Measurements from ENCODE around the gene ADAM17. TPM values are rescaled to one million over a fixed set of nuclear protein-coding genes. Genes with fewer than 3 reads are reported as not detected.

The ADAM17 gene
- total RNA-seq, 2 donors from 2014 or later: 22.9 to 30.1 TPM

DNA sequence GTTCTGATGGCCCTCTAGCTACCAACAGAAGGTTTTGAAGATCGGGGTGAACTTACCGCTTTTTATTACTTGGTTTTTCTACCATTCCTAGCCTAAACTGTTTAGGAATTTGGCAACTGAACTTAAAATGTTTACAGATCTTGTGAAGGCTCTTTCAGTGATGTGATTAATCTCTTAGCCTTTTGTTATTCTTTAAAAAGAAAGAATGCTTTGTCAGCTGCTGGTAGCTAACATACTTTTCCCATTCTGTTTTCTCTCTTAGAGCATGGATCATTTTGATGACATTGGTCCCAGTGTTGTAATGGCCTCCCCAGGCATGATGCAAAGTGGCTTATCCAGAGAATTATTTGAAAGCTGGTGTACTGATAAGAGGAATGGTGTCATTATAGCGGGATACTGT lies 114.1 kb downstream of the ADAM17 start:
- peaks cover 9% of the 10 kb centered on the region for H3K4me1 Mint-ChIP-seq (ENCODE audit: low read depth)
- no peaks in the 10 kb centered on the region for H3K27me3 Mint-ChIP-seq (ENCODE audit: low read depth)
- H3K27ac Mint-ChIP-seq: peak overlapping the region; percentile 19
- no peak overlapping the region for H3K4me3 Mint-ChIP-seq
- H3K36me3 Mint-ChIP-seq (ENCODE audit: insufficient read depth in 2 of 2): peaks cover 7 to 41% of the 10 kb centered on the region in 2 donors
- DNase-seq: no peak
- ATAC-seq (replicated peaks in 1 of 2): no peak
- H3K9me3 Mint-ChIP-seq: no peaks in the 10 kb centered on the region

DNA sequence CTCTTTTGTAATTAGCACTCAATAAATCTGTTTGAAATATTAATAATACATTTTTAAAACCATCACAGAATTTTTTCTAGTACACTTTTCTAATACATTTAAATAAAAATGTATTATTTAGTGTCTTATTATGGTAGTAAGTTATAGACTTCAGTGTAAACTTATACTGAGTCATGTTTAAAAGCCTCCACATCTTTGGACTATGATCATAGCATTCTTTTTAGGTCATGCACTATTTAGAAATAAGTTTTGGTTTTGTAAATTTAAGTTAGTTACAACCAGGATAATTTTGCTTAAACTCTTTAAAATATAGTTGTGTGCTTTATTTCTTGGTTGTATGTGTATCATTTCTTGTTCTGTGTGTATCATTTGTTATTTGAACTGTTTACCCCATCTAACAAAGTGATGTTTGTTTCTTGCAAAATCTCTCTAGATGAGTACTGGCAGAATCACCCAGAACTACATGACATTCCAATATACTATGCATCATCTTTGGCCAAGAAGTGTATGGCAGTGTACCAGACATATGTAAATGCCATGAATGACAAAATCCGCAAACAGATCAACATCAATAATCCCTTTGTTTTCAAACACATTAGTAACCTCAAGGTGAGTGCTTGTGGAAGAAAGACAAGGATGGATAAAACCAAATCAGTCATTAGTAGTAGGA lies 115.4 kb downstream of the ADAM17 start:
- no peak overlapping the region for H3K4me3 Mint-ChIP-seq
- H3K27me3 Mint-ChIP-seq (ENCODE audit: low read depth): no peaks in the 10 kb centered on the region
- no peaks in the 10 kb centered on the region for H3K9me3 Mint-ChIP-seq
- ATAC-seq (replicated peaks in 1 of 2) (no peak), DNase-seq (no peak)
- no peak overlapping the region for H3K27ac Mint-ChIP-seq
- H3K4me1 Mint-ChIP-seq (ENCODE audit: low read depth): peaks cover 4% of the 10 kb centered on the region
- peaks cover 9 to 40% of the 10 kb centered on the region in 2 donors for H3K36me3 Mint-ChIP-seq (ENCODE audit: insufficient read depth in 2 of 2)

DNA sequence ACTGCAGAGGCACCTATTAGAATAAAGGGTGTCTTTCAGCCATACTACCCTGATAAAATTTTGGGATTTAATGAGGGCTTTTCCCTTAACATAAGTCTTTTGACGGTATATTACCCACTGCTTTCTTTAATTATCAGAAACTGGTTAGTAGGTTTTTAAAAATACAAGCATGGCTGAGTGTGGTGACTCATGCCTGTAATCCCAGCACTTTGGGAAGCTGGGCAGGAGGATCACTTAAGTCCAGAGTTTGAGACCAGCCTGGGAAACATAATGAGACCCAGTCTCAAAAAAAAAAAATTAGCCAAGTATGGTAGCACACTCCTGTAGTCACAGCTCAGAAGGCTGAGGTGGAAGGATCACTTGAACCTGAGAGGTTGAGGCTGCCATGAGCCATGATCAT lies 116.1 kb downstream of the ADAM17 start:
- H3K4me1 Mint-ChIP-seq (ENCODE audit: low read depth): no peaks in the 10 kb centered on the region
- H3K9me3 Mint-ChIP-seq: no peaks in the 10 kb centered on the region
- no peak overlapping the region for H3K4me3 Mint-ChIP-seq
- peaks cover 9 to 38% of the 10 kb centered on the region in 2 donors for H3K36me3 Mint-ChIP-seq (ENCODE audit: insufficient read depth in 2 of 2)
- no peak overlapping the region for H3K27ac Mint-ChIP-seq
- no peaks in the 10 kb centered on the region for H3K27me3 Mint-ChIP-seq (ENCODE audit: low read depth)
- no peak for DNase-seq
- no peak for ATAC-seq (replicated peaks in 1 of 2)

Other genes with a start within 250 kb of the ADAM17 start
- gene ITGB1BP1, start 132.3 kb downstream of the ADAM17 start, total RNA-seq: 100 to 1,000 TPM in 1 of 2 donors, 10 to 100 TPM in 1; 79.5 to 132 TPM
- gene CPSF3, start 132.2 kb downstream of the ADAM17 start, total RNA-seq: 10 to 100 TPM; 62.3 to 75.0 TPM
- 10 to 100 TPM; 70.4 to 75.9 TPM for gene IAH1, start 81.3 kb downstream of the ADAM17 start, total RNA-seq
- 100 to 1,000 TPM; 207 to 251 TPM for gene YWHAQ, start 75.2 kb upstream of the ADAM17 start, total RNA-seq

Data from activated T-cell treated with anti-CD3 and anti-CD28 coated beads, Interleukin-2, amount 50 U/mL, for 72 hours (primary cell).